Measurements from ENCODE around the gene GCM1. TPM values are rescaled to one million over a fixed set of nuclear protein-coding genes. Genes with fewer than 3 reads are reported as not detected.

GCM1 gene
- total and polyA plus RNA-seq, 4 donors: 0.05 to 0.08 TPM; not detected in 2

DNA sequence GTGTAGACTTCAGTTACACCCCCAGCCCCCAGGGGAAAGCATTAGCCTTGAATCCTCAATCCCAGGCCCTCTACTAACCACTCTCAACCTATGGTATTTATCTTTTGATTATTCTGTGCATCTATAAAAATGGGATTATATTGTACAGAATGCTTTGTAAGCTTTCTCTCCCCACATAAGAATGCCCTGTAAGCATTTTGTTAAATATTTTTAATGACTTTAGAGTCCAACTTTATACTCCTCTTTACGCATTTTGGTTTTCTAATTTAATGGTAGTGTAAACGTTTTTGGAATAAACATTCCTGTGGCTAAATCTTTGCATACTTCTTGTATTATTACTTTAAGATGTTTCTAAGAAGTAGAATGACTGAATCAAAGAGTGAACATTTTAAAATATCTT, 48.1 kb downstream of the GCM1 start:
- no peak overlapping the region for H3K9ac ChIP-seq (ENCODE audit: low read depth in 1 of 2, low read length in 2 of 2)
- no peaks in the 10 kb centered on the region for H3K9me3 ChIP-seq (ENCODE audit: control insufficient read depth in 4 of 4, low read length in 3 of 4)
- 36% methylated on average over 2 of the region's 2 CpGs for WGBS
- H3K36me3 ChIP-seq (ENCODE audit: control insufficient read depth in 4 of 4, insufficient read depth in 3 of 4, low read depth in 1 of 4, low read length in 3 of 4): peaks cover 8 to 66% (median 51%) of the 10 kb centered on the region in 4 donors
- no peak overlapping the region for H3K27ac ChIP-seq (ENCODE audit: low read depth in 1 of 2, low read length in 2 of 2)
- H3K27me3 ChIP-seq (ENCODE audit: control insufficient read depth in 4 of 4, insufficient read depth in 4 of 4, low read length in 3 of 4): no peaks in the 10 kb centered on the region
- H3K4me1 ChIP-seq (ENCODE audit: control insufficient read depth in 4 of 4, insufficient read depth in 4 of 4, low read length in 3 of 4): no peaks in the 10 kb centered on the region
- DNase-seq (ENCODE audit: low spot score): no peak
- TF ChIP-seq, protein P1, sequence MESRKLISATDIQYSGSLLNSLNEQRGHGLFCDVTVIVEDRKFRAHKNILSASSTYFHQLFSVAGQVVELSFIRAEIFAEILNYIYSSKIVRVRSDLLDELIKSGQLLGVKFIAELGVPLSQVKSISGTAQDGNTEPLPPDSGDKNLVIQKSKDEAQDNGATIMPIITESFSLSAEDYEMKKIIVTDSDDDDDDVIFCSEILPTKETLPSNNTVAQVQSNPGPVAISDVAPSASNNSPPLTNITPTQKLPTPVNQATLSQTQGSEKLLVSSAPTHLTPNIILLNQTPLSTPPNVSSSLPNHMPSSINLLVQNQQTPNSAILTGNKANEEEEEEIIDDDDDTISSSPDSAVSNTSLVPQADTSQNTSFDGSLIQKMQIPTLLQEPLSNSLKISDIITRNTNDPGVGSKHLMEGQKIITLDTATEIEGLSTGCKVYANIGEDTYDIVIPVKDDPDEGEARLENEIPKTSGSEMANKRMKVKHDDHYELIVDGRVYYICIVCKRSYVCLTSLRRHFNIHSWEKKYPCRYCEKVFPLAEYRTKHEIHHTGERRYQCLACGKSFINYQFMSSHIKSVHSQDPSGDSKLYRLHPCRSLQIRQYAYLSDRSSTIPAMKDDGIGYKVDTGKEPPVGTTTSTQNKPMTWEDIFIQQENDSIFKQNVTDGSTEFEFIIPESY (IDR thresholded peaks at IDR 0.05): no peak
- no peak for TF ChIP-seq NR2F2 (IDR thresholded peaks at IDR 0.05)
- TF ChIP-seq GABPA (IDR thresholded peaks at IDR 0.05 in 1 of 2, conservative IDR thresholded peaks at IDR 0.05 in 1 of 2): no peak
- TF ChIP-seq RAD21 (IDR thresholded peaks at IDR 0.05): no peak
- TF ChIP-seq, protein P2, sequence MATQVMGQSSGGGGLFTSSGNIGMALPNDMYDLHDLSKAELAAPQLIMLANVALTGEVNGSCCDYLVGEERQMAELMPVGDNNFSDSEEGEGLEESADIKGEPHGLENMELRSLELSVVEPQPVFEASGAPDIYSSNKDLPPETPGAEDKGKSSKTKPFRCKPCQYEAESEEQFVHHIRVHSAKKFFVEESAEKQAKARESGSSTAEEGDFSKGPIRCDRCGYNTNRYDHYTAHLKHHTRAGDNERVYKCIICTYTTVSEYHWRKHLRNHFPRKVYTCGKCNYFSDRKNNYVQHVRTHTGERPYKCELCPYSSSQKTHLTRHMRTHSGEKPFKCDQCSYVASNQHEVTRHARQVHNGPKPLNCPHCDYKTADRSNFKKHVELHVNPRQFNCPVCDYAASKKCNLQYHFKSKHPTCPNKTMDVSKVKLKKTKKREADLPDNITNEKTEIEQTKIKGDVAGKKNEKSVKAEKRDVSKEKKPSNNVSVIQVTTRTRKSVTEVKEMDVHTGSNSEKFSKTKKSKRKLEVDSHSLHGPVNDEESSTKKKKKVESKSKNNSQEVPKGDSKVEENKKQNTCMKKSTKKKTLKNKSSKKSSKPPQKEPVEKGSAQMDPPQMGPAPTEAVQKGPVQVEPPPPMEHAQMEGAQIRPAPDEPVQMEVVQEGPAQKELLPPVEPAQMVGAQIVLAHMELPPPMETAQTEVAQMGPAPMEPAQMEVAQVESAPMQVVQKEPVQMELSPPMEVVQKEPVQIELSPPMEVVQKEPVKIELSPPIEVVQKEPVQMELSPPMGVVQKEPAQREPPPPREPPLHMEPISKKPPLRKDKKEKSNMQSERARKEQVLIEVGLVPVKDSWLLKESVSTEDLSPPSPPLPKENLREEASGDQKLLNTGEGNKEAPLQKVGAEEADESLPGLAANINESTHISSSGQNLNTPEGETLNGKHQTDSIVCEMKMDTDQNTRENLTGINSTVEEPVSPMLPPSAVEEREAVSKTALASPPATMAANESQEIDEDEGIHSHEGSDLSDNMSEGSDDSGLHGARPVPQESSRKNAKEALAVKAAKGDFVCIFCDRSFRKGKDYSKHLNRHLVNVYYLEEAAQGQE (IDR thresholded peaks at IDR 0.05): no peak
- TF ChIP-seq FOXA2 (IDR thresholded peaks at IDR 0.05): no peak
- TF ChIP-seq, protein P3, sequence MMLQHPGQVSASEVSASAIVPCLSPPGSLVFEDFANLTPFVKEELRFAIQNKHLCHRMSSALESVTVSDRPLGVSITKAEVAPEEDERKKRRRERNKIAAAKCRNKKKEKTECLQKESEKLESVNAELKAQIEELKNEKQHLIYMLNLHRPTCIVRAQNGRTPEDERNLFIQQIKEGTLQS (IDR thresholded peaks at IDR 0.05): no peak
- TF ChIP-seq TAF1 (conservative IDR thresholded peaks at IDR 0.05): no peak
- TF ChIP-seq YY1 (IDR thresholded peaks at IDR 0.05): no peak
- no peak for TF ChIP-seq HNF4A (conservative IDR thresholded peaks at IDR 0.05)
- no peak for TF ChIP-seq RXRA (IDR thresholded peaks at IDR 0.05)
- H3K4me3 ChIP-seq (ENCODE audit: low read depth in 1 of 3, low read length in 3 of 3): no peak overlapping the region

DNA sequence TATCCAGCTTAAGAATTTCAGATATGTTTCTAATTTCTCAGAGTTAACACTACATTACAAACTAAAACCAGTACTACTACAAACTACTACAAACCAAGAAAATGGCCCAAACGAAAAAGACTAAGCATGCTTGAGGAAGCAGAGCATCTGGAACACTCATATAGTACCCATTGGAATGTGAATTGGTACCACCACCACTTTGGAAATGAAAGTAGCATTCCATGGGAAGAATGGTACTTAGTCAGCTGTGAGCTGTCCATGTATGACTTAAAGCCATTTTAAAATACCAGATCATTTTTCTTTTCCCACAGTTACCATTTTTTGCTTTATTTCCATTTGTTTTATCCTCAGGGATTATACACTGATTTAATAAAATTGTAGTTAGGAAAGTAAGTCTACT, 52.9 kb downstream of the GCM1 start:
- H3K4me1 ChIP-seq (ENCODE audit: control insufficient read depth in 4 of 4, insufficient read depth in 4 of 4, low read length in 3 of 4): no peaks in the 10 kb centered on the region
- no peaks in the 10 kb centered on the region for H3K9me3 ChIP-seq (ENCODE audit: control insufficient read depth in 4 of 4, low read length in 3 of 4)
- H3K9ac ChIP-seq (ENCODE audit: low read depth in 1 of 2, low read length in 2 of 2): no peak overlapping the region
- peaks cover 15 to 88% (median 76%) of the 10 kb centered on the region in 4 donors for H3K36me3 ChIP-seq (ENCODE audit: control insufficient read depth in 4 of 4, insufficient read depth in 3 of 4, low read depth in 1 of 4, low read length in 3 of 4)
- WGBS: 82% methylated on average over 1 of the region's 1 CpG
- H3K27ac ChIP-seq (ENCODE audit: low read depth in 1 of 2, low read length in 2 of 2): no peak overlapping the region
- TF ChIP-seq HNF4A (conservative IDR thresholded peaks at IDR 0.05): no peak
- H3K4me3 ChIP-seq (ENCODE audit: low read depth in 1 of 3, low read length in 3 of 3): no peak overlapping the region
- H3K27me3 ChIP-seq (ENCODE audit: control insufficient read depth in 4 of 4, insufficient read depth in 4 of 4, low read length in 3 of 4): no peaks in the 10 kb centered on the region
- DNase-seq (ENCODE audit: low spot score): no peak

DNA sequence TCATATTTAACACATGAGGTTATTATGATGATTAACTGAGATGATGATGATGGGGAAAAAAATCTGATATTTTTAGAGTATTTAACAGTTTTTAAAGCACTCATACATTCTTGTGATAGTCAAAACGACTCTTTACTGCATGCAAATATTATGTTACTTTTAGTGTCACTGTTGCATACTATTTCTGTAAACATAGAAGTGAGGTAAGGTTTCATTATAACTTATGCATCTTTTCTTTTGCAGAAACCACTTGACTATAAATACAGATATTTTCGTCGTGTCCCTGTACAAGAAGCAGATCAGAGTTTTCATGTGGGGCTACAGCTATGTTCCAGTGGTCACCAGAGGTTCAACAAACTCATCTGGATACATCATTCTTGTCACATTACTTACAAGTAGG, 53.4 kb downstream of the GCM1 start:
- TF ChIP-seq NR2F2 (IDR thresholded peaks at IDR 0.05) (no peak), YY1 (IDR thresholded peaks at IDR 0.05) (no peak), TAF1 (conservative IDR thresholded peaks at IDR 0.05) (no peak), RXRA (IDR thresholded peaks at IDR 0.05) (no peak), SP1 (IDR thresholded peaks at IDR 0.05) (no peak), EGR1 (IDR thresholded peaks at IDR 0.05; ENCODE audit: low read depth in 2 of 2) (no peak), JUND (IDR thresholded peaks at IDR 0.05) (no peak), RAD21 (IDR thresholded peaks at IDR 0.05) (no peak)
- TF ChIP-seq, protein P3 (IDR thresholded peaks at IDR 0.05): no peak
- TF ChIP-seq, protein P4, sequence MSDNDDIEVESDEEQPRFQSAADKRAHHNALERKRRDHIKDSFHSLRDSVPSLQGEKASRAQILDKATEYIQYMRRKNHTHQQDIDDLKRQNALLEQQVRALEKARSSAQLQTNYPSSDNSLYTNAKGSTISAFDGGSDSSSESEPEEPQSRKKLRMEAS (IDR thresholded peaks at IDR 0.05): no peak
- H3K27me3 ChIP-seq (ENCODE audit: control insufficient read depth in 4 of 4, insufficient read depth in 4 of 4, low read length in 3 of 4): no peaks in the 10 kb centered on the region
- WGBS: 94% methylated on average over 3 of the region's 3 CpGs
- H3K9me3 ChIP-seq (ENCODE audit: control insufficient read depth in 4 of 4, low read length in 3 of 4): no peaks in the 10 kb centered on the region
- H3K27ac ChIP-seq (ENCODE audit: low read depth in 1 of 2, low read length in 2 of 2): no peak overlapping the region
- no peak for DNase-seq (ENCODE audit: low spot score)
- H3K4me3 ChIP-seq (ENCODE audit: low read depth in 1 of 3, low read length in 3 of 3): no peak overlapping the region
- peaks cover 0 to under 1% (median 0%) of the 10 kb centered on the region in 4 donors for H3K4me1 ChIP-seq (ENCODE audit: control insufficient read depth in 4 of 4, insufficient read depth in 4 of 4, low read length in 3 of 4)
- peaks cover 15 to 84% (median 72%) of the 10 kb centered on the region in 4 donors for H3K36me3 ChIP-seq (ENCODE audit: control insufficient read depth in 4 of 4, insufficient read depth in 3 of 4, low read depth in 1 of 4, low read length in 3 of 4)
- H3K9ac ChIP-seq (ENCODE audit: low read depth in 1 of 2, low read length in 2 of 2): no peak overlapping the region

All from liver (tissue), 9 donors.